Mononuclear cell (primary cell): ENCODE data around the gene VTI1B. TPM values are rescaled to one million over a fixed set of nuclear protein-coding genes. Genes with fewer than 3 reads are reported as not detected.
A peak's percentile ranks its signal among the peaks of the same experiment; 100 is the strongest.
"Not testable (repeated sequence)": the region's sequence is repeated elsewhere in the genome, so short reads cannot be mapped to it uniquely, and the experiment has no call there.

Experiments
- H3K27me3 ChIP-seq: 2 replicates; pipeline ENCODE4 v1.6.0; 2011; ENCODE audit warnings: low read length, control low read depth; ENCODE audit not compliant: insufficient read depth
- H3K4me1 ChIP-seq: 2 replicates; pipeline ENCODE4 v1.5.1; 2011; ENCODE audit warnings: mild to moderate bottlenecking, low read length, control low read depth; ENCODE audit not compliant: insufficient read depth
- H3K4me3 ChIP-seq: 2 replicates; pipeline ENCODE4 v1.5.1; 2011; ENCODE audit warnings: mild to moderate bottlenecking, low read length, moderate library complexity
- H3K9me3 ChIP-seq: 2 replicates; pipeline ENCODE4 v1.5.1; 2011; ENCODE audit warnings: low read depth, mild to moderate bottlenecking, control low read depth, low read length
- total RNA-seq: library from RNA; depleted of rRNA; stranded (reverse); fragments of >200 nt; gene quantifications from one replicate; pipeline ENCODE4 v1.2.3, GENCODE V29; 2012

Gene VTI1B
- total RNA-seq, 1 donor, result 30.0 TPM

- H3K4me3 ChIP-seq, H3K9me3 ChIP-seq, H3K4me1 ChIP-seq, H3K27me3 ChIP-seq: not testable (repeated sequence)
Observed at GRCh38 chr14:67626131-67626530, 48.3 kb downstream of the VTI1B start.

GRCh38 chr14:67623114-67623513, 51.3 kb downstream of the VTI1B start:
- Histone ChIP-seq H3K4me3 (no peak overlapping the region), H3K9me3 (no peaks in the 10 kb centered on the region)

DNA sequence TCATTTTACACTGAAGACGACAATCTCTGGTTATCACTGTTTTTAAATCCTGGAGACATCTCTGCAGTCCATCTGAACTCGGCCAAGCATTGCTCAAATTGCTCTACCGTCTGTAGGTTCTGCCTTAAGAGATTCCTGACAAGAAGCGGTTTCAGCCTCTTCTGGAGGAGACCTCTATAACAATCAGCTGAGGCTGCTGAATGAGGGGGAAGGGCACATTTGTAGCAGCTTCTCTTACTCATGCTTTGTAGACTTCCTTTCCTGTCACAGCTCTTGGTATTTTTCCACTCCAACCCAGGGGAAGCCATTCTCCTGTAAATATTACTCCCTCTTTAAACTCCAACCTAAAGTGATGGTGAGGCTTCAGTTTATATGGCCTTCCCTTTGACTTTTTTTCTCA, 51.8 kb downstream of the VTI1B start:
- Histone ChIP-seq H3K4me3 (no peak overlapping the region), H3K27me3 (peaks cover 4% of the 10 kb centered on the region)

More at GRCh38 chr14:67623114-67623513, 51.3 kb downstream of the VTI1B start:
- peaks cover 4% of the 10 kb centered on the region for H3K27me3 ChIP-seq
- H3K4me1 ChIP-seq, result peaks cover 16% of the 10 kb centered on the region

DNA sequence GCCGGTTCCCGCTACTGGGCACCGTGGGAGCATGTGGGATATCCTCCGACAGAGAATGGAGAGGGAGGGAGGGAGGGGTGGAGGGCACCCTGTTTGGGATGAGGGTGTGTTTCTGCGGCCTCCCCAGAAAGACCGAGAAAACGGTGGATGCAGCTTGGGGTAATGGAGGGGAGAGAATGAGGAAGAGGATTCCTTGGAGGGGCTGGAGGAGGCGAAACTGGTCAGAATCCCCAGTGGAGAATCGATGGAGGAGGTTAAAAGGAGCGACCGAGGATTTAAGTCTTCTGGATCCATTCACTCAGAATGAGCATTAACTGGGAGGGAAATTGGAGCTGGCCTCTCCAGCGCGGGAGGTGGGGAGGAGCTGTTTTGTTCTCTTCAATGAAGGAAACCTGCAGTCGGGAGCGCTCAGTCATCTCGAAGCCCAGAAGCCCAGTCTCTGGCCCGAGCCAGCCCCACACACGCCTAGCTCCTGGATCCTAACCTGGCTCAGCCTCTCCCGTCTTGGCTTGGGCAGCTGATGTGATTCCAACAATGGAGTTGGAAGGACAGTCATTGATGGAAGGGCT, 54.1 kb downstream of the VTI1B start:
- Histone ChIP-seq H3K27me3 (peaks cover 4% of the 10 kb centered on the region), H3K4me1 (peaks cover 16% of the 10 kb centered on the region), H3K9me3 (no peaks in the 10 kb centered on the region), H3K4me3 (peak overlapping the region; percentile 52)

More for the DNA sequence above, 51.8 kb downstream of the VTI1B start:
- no peaks in the 10 kb centered on the region for H3K9me3 ChIP-seq
- peaks cover 16% of the 10 kb centered on the region for H3K4me1 ChIP-seq

GRCh38 chr14:67619446-67620216, 54.8 kb downstream of the VTI1B start, which contains the start of gene ARG2:
TSS of gene ARG2 (plus strand) at chr14:67619920. CDS start at chr14:67619978, 58 bp downstream.
- Histone ChIP-seq H3K9me3 (no peaks in the 10 kb centered on the region), H3K4me3 (peak within 1 kb of the TSS; percentile 52), H3K27me3 (peaks cover 4% of the 10 kb centered on the region), H3K4me1 (peaks cover 16% of the 10 kb centered on the region)

DNA sequence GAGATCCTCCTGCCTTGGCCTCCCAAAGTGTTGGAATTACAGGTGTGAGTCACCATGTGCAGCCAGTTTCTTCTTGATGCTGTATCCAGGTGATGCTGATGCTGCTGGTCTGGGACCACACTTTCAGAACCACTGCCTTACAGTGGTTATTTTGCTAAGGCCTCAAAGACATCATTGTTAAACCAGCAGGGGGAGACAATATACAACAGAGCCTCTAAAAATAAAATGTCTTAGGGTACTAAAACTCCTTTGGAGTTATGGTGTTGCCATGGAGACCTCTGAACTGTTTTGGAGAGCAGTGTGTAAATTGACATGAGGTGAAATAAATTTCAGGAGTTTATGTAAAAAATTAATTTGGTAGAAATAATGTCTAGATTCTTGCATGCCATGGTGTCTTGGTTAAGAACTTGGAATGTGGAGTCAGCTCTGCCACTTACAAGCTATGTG, 55.8 kb downstream of the VTI1B start:
- Histone ChIP-seq H3K9me3 (no peaks in the 10 kb centered on the region), H3K4me3 (no peak overlapping the region), H3K27me3 (peaks cover 4% of the 10 kb centered on the region), H3K4me1 (peaks cover 16% of the 10 kb centered on the region)

GRCh38 chr14:67610491-67610890, 63.9 kb downstream of the VTI1B start:
- Histone ChIP-seq H3K27me3 (no peaks in the 10 kb centered on the region), H3K4me1 (no peaks in the 10 kb centered on the region), H3K9me3 (no peaks in the 10 kb centered on the region), H3K4me3 (no peak overlapping the region)

DNA sequence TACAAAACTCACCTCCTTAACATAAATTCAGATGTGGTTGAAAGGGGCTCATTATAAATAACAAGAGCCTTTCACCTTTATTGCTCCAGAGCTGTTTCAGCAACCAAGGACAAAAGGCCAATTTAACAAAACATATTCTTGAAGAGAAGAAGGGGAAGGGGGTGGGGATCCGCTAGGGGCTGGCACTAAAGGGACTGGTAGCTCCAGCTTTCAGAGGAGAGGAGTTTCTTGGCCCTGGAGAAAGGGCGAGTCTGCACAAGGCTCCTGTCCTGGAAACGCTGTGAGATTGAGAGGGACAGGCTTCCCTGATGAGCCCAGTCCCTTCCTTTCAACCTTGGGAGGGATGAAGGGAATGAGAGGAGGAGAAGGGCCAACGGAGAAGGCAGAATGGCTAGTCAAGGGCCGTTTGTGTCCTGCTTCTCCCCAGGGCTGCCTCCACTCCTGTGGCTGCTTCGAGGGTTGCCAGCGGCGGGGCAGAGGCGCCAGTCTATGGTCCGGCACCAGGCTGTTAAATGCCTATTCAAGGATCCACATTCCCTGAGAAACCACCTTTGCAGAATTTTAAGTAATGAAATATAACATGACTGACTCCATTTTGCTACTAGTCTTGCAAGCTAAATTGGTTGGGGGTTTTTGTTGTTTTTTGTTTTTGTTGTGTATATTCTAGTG, 64.7 kb downstream of the VTI1B start:
- no peaks in the 10 kb centered on the region for H3K9me3 ChIP-seq
- H3K4me3 ChIP-seq, result no peak overlapping the region
- no peaks in the 10 kb centered on the region for H3K4me1 ChIP-seq
- H3K27me3 ChIP-seq, result no peaks in the 10 kb centered on the region

DNA sequence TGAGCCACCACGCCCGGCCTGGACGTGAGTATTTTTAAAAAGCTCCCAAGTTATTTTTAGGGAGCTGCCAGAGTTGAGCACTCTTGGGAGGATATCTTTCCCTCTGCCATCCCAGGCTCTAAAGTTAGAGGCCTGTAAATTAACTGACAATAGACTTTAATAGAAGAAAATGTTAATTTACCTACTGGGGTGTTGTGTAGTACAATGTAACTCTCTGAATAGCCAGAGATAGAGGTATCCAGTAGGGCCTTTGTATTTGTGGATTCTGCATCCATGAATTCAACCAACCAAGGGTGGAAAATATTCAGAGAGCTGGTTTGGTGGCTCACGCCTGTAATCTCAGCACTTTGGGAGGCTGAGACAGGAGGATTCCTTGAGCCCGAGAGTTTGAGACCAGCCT, 66.8 kb downstream of the VTI1B start:
- no peaks in the 10 kb centered on the region for H3K9me3 ChIP-seq
- no peaks in the 10 kb centered on the region for H3K27me3 ChIP-seq
- H3K4me3 ChIP-seq, result no peak overlapping the region
- H3K4me1 ChIP-seq, result no peaks in the 10 kb centered on the region

- Histone ChIP-seq H3K4me3 (no peak overlapping the region), H3K4me1 (peaks cover 23% of the 10 kb centered on the region), H3K27me3 (no peaks in the 10 kb centered on the region), H3K9me3 (no peaks in the 10 kb centered on the region)
Observed at GRCh38 chr14:67602995-67603545, 71.4 kb downstream of the VTI1B start.

GRCh38 chr14:67602076-67602475, 72.4 kb downstream of the VTI1B start:
- Histone ChIP-seq H3K4me3 (no peak overlapping the region), H3K27me3 (no peaks in the 10 kb centered on the region), H3K4me1 (peaks cover 23% of the 10 kb centered on the region), H3K9me3 (no peaks in the 10 kb centered on the region)

DNA sequence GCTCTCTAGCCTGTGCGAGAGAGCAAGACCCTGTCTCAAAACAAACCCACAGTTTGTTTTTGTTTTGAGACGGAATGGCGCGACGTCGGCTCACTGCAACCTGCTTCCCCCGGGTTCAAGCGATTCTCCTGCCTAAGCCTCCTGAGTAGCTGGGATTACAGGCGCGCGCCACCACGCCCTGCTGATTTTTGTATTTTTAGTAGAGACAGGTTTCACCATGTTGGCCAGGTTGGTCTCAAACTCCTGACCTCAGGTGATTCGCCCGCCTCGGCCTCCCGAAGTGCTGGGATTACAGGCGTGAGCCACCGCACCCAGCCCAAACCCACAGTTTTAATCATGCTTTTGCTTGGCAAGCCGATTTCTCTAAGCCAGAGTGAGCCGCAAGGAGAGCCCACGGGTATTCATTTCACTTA, 73.9 kb downstream of the VTI1B start:
- peaks cover 23% of the 10 kb centered on the region for H3K4me1 ChIP-seq
- H3K27me3 ChIP-seq, H3K9me3 ChIP-seq: not testable (repeated sequence)
- peak overlapping the region; percentile 81 for H3K4me3 ChIP-seq

GRCh38 chr14:67599698-67600561, 74.5 kb downstream of the VTI1B start, which contains the start of gene PIGH:
TSS of gene PIGH (minus strand) at chr14:67600268. CDS start at chr14:67600203, 65 bp downstream.
- H3K9me3 ChIP-seq, result no peaks in the 10 kb centered on the region
- H3K27me3 ChIP-seq, result no peaks in the 10 kb centered on the region
- H3K4me3 ChIP-seq, result peak within 1 kb of the TSS; percentile 81
- peaks cover 23% of the 10 kb centered on the region for H3K4me1 ChIP-seq
